ENCODE measurements around the gene CCDC102B.
"Not testable (repeated sequence)": the region's sequence is repeated elsewhere in the genome, so short reads cannot be mapped to it uniquely, and the experiment has no call there.

CCDC102B gene

GRCh38 chr18:68915061-68915460 lies 117.2 kb downstream of the CCDC102B start:
- no peak for DNase-seq (ENCODE audit: low read depth)

- DNase-seq (ENCODE audit: low read depth): no peak
Measured at GRCh38 chr18:68916734-68917133, 118.9 kb downstream of the CCDC102B start.

GRCh38 chr18:68918216-68918615 lies 120.3 kb downstream of the CCDC102B start:
- no peak for DNase-seq (ENCODE audit: low read depth)

GRCh38 chr18:68919900-68920299 lies 122.0 kb downstream of the CCDC102B start:
- no peak for DNase-seq (ENCODE audit: low read depth)

GRCh38 chr18:68922392-68922791 lies 124.5 kb downstream of the CCDC102B start:
- no peak for DNase-seq (ENCODE audit: low read depth)

DNA sequence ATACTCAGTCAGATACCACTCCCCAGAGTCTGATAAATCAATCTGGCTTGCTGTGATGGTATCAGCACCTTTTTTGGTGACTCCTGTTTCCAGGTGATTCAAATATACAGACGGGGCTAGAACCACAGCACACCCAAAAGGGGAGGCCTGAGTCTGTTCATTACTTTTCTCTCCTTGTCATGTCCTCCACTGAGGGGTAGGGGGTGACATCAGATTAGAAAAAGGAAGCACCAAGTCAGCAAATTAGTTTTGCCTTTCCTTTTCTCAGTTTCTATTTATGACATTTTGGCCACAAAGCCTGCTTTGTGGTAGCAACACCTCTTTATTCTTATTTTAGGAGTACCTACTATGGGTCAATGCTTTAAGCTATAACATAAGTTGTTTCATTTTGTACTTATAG lies 127.4 kb downstream of the CCDC102B start:
- no peak for DNase-seq (ENCODE audit: low read depth)

DNA sequence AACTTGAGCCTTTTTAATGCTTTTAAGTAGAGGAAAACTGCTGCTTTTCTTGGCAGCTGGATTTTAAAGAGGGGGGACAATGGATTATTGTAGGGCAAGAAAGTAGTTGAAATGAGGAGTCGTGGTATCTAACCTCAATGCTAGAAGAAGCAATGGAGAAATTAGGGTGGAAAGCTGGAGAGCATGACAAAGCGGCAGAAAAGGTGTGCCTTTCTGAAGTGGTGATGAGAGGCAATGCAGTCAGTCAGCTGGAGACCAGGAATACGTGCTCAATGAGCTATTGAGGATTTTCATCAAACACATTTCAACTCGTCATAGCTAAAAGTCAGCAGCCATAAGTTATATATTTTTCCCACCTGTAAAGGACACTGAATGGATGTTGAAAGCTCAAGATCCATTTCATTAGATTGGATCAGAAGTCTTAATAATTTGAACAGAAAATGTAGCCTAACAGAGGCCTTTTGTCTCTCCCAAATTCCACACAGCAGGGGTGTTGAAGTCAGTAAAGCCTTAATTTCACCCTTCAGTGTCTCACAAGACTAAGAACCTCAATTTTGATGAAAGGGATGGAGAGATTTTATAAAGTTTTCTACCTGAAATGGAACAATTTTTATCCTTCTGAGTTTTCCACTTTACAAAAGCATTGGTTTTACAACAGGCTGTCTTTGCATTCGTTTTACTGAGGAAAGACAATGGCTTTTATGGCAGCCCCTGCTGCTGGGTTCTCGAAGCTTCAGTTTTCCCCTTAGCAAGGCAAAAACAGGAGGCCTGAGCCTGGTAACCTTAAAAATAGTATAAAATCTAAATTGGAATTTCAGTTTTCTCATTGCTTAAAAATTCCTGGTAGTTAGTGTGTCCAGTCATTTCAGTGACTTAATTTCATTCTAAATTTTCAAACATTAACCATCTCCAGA lies 131.1 kb downstream of the CCDC102B start:
- no peak for DNase-seq (ENCODE audit: low read depth)

DNA sequence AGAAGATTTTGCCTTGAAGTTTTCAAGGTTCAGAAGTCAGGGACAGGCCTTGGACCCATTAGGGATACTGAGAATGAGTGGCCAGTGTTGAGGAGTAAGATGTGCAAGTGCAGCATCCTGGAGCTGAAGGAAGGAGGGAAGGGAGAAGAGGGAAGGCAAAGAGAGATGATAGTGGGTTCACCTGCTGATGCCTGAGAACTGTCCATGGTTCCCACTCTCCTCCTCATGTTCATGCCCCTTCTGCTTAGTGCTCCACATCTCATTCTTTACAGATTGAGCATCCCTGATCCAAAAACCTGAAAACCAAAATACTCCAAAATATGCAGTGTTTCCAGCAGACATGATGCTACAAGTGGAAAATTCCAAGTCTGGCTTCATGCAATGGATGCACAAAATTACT lies 137.8 kb downstream of the CCDC102B start:
- no peak for DNase-seq (ENCODE audit: low read depth)

DNA sequence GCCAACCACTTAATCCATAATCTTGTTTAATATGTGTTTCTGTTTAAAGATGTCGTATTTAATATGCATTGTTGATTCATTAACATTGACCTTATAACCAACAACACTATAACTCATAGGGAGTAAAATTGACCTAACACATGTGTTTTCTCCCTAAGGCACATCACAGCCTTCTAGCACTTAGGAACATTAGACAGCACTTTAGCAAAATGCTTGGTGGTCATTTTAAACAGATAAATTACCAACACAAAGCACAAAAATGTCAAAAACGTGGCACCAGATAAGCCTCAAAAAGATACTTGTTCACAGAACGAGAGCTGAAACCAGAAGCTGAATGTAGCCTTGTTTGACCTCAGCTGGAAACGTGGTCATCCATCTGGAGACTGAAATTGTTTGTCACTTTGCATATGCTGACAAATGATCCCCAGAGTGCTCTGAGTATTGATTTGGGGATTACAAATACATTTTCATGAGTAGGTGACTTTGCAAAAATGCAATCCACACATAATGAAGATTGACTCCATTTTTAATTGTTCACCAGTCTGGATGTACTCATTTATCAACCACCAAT lies 139.2 kb downstream of the CCDC102B start:
- DNase-seq (ENCODE audit: low read depth): no peak

GRCh38 chr18:68940039-68940438 lies 142.2 kb downstream of the CCDC102B start:
- DNase-seq (ENCODE audit: low read depth): no peak

- no peak for DNase-seq (ENCODE audit: low read depth)
Measured at GRCh38 chr18:68940754-68941153, 142.9 kb downstream of the CCDC102B start.

DNA sequence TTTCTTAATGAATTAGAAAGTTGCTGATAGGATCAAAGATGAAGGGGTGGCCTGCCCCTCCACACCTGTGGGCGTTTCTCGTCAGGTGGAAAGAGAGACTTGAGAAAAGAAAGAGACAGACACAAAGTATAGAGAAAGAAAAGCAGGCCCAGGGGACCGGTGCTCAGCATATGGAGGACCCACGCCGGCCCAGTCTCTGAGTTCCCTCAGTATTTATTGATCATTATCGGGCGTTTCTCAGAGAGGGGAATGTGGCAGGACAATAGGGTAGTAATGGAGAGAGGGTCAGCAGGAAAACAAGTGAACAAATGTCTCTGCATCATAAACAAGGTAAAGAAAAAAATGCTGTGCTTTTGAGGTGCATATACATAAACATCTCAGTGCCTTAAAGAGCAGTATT lies 144.3 kb downstream of the CCDC102B start:
- DNase-seq (ENCODE audit: low read depth): no peak

DNA sequence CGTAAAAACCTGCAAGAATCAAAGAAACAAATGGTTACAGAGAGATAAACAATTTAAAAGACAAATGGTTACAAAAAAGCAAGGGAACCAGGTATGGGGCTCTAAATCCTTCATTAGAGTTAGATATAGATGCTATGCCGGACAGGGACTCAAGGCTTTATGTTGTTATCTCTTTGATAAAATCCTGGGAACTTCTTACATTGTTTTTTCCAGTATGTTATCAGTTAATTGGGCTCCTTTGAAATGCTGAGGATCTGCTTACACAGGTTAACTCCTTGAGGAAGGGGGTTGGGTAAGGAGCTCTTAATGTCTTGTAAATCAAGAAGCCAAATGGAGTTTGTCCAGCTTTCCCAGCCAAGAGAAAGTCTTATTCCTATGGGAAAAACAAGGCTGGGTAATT lies 146.0 kb downstream of the CCDC102B start:
- DNase-seq (ENCODE audit: low read depth): not testable (repeated sequence)

DNA sequence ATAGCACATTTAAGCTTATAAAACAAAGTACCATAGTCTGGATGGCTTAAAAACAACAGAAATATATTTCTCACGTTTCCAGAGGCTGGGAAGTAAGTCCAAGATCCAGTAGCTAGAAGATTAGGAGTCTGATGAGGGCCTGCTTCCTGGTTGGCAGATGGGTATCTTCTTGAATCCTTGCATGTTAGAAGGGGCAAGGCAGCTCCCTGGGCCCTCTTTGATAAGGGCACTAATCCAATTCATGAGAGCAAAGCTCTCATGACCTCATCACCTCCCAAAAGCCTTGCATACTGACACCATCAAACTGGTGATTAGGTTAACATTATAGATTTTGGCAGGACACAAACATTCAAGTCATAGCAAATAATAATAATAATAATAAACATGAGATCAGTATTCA lies 146.4 kb downstream of the CCDC102B start:
- DNase-seq (ENCODE audit: low read depth): no peak

GRCh38 chr18:68944826-68945225 lies 146.9 kb downstream of the CCDC102B start:
- DNase-seq (ENCODE audit: low read depth): no peak

DNA sequence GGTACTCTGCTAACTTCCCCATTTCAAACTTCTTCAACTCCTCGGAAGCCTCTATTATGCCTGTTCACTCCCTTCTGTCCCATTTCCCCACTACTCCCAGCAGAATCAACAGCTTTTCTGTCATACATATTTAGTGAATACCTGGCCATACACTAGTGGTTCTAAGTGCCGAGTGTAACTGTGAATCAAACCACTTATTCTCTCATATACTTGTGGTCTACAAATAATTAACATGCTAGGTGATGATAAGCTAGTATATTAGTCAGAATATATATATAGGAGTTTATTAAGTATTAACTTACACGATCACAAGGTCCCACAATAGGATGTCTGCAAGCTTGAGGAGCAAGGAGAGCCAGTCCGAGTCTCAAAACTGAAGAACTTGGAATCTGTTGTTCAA lies 150.7 kb downstream of the CCDC102B start:
- DNase-seq (ENCODE audit: low read depth): no peak

DNA sequence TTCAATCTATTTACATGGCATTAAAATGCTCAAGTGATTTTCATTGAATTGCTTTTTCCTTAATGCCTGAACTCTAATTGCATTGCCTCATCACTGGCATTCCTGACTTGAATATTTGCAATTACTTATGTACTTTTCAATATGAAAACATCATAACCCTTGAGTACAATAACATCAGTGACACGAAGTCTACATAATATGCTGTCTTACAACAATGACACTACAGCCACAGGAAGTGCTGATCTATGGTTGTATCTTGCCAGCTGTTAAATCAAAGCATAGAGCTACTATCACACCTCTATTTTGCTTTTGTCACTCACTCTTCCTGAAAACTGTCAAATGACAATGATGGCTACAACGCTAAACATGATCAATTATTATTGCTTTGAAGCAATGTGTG lies 156.9 kb downstream of the CCDC102B start:
- no peak for DNase-seq (ENCODE audit: low read depth)

DNA sequence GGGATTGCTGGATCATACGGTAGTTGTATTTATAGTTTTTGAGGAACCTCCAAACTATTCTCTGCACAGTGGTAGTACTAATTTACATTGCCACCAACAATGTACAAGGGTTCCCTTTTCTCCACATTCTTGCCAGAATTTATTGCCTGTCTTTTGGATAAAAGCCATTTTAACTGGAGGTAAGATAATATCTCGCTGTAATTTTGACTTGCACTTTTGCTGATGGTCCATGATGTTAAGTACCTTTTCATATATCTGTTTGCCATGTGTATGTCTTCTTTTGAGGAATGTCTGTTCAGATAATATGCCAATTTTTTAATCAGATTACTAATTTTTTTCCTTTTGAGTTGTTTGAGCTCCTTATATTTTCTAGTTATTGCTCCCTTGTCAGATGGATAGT lies 158.8 kb downstream of the CCDC102B start:
- no peak for DNase-seq (ENCODE audit: low read depth)

- no peak for DNase-seq (ENCODE audit: low read depth)
Measured at GRCh38 chr18:68960355-68960754, 162.5 kb downstream of the CCDC102B start.

- DNase-seq (ENCODE audit: low read depth): no peak
Measured at GRCh38 chr18:68962623-68963022, 164.7 kb downstream of the CCDC102B start.

DNA sequence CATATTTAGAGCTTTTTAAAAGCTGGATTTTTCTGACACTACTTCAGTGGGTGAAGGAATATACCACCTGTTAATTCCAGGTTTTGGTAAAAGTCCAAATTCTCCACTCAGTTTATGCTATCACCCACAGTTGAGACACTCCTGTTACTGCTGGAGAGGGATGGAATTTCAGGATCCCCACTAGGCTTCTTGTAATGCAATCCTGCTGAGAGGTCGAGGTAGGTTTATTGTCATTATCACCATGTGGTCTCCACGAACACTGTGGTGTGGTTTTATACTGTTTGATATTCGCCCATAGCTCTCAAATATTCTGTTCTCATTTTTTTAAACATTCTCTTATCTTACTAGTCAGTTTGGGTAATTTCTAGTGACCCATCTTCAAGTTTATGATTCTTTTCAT lies 167.9 kb downstream of the CCDC102B start:
- DNase-seq (ENCODE audit: low read depth): no peak

GRCh38 chr18:68969027-68969426 lies 171.1 kb downstream of the CCDC102B start:
- no peak for DNase-seq (ENCODE audit: low read depth)

- no peak for DNase-seq (ENCODE audit: low read depth)
Measured at GRCh38 chr18:68972176-68972575, 174.3 kb downstream of the CCDC102B start.

DNA sequence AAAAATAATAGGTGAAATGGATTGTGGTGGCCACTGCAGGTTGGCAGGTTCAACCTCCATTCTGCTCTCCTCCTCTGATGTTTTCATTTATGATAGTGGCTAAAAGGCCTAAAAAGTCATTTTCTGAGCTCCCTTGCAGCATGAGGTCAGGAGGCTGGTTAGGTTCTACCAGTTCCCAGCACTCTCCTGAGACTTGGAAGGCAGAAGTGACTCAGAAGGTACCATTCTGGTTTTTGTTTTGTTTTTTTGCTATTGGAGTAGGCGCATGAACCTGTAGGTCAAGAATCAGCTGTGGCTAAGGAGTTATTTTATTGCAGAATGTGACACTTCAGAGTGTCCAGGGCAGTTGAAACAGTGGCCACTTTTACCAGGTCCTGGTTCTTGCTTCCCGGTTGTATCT lies 181.9 kb downstream of the CCDC102B start:
- no peak for DNase-seq (ENCODE audit: low read depth)
